ENCODE data around the gene IL7R.

DNA sequence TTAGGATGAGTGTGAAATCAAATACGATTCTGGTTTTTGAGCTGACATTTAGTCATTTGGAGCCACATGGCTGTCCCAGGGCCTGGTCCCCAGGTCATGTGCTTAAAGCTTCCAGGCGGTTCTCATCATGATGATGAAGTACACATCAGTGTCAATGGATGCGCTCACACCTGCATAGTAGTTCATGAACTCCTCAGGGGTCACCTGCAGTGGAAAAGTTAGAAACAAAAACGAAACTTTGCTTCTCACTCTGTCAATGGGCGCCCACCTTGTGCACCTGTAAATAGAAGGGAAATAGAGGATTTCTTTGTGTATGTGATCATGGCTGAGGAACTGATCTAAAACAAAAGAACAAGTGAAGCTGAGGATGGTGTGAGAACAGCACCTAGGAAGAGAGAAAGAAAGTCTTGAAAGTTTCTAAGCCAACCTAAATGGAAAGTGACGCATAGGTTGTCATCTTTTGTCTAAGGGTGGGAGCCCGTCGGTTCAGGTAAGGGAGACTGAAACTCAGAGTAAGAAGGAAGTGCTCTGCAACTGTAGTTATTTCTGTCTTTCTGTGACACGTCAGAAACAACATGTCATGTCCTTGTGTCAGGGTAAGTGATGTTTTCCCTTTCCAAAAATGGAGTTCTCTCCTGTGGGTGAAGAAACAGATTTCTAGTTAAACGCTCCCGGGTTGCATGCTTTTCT, 47.9 kb downstream of the IL7R start:
- TF ChIP-seq ZNF773 (CRISPR knock-in tag; IDR thresholded peaks at IDR 0.05; ENCODE audit: borderline replicate concordance): no peak
- TF ChIP-seq, protein P1, sequence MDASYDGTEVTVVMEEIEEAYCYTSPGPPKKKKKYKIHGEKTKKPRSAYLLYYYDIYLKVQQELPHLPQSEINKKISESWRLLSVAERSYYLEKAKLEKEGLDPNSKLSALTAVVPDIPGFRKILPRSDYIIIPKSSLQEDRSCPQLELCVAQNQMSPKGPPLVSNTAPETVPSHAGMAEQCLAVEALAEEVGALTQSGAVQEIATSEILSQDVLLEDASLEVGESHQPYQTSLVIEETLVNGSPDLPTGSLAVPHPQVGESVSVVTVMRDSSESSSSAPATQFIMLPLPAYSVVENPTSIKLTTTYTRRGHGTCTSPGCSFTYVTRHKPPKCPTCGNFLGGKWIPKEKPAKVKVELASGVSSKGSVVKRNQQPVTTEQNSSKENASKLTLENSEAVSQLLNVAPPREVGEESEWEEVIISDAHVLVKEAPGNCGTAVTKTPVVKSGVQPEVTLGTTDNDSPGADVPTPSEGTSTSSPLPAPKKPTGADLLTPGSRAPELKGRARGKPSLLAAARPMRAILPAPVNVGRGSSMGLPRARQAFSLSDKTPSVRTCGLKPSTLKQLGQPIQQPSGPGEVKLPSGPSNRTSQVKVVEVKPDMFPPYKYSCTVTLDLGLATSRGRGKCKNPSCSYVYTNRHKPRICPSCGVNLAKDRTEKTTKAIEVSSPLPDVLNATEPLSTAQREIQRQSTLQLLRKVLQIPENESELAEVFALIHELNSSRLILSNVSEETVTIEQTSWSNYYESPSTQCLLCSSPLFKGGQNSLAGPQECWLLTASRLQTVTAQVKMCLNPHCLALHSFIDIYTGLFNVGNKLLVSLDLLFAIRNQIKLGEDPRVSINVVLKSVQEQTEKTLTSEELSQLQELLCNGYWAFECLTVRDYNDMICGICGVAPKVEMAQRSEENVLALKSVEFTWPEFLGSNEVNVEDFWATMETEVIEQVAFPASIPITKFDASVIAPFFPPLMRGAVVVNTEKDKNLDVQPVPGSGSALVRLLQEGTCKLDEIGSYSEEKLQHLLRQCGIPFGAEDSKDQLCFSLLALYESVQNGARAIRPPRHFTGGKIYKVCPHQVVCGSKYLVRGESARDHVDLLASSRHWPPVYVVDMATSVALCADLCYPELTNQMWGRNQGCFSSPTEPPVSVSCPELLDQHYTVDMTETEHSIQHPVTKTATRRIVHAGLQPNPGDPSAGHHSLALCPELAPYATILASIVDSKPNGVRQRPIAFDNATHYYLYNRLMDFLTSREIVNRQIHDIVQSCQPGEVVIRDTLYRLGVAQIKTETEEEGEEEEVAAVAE (CRISPR knock-in tag; IDR thresholded peaks at IDR 0.05; ENCODE audit: borderline replicate concordance): no peak
- TF ChIP-seq FOXA1 (IDR thresholded peaks at IDR 0.05): no peak
- no peak for TF ChIP-seq FOXA1 (CRISPR knock-in tag; IDR thresholded peaks at IDR 0.05)
- TF ChIP-seq, protein P2, sequence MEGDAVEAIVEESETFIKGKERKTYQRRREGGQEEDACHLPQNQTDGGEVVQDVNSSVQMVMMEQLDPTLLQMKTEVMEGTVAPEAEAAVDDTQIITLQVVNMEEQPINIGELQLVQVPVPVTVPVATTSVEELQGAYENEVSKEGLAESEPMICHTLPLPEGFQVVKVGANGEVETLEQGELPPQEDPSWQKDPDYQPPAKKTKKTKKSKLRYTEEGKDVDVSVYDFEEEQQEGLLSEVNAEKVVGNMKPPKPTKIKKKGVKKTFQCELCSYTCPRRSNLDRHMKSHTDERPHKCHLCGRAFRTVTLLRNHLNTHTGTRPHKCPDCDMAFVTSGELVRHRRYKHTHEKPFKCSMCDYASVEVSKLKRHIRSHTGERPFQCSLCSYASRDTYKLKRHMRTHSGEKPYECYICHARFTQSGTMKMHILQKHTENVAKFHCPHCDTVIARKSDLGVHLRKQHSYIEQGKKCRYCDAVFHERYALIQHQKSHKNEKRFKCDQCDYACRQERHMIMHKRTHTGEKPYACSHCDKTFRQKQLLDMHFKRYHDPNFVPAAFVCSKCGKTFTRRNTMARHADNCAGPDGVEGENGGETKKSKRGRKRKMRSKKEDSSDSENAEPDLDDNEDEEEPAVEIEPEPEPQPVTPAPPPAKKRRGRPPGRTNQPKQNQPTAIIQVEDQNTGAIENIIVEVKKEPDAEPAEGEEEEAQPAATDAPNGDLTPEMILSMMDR (CRISPR knock-in tag; IDR thresholded peaks at IDR 0.05): no peak
- TF ChIP-seq RBM39 (IDR thresholded peaks at IDR 0.05; ENCODE audit: low read depth, low read length, poor library complexity, severe bottlenecking): no peak
- TF ChIP-seq SAFB2 (CRISPR knock-in tag; IDR thresholded peaks at IDR 0.05; ENCODE audit: borderline replicate concordance, low read depth): no peak
- TF ChIP-seq, protein P3, sequence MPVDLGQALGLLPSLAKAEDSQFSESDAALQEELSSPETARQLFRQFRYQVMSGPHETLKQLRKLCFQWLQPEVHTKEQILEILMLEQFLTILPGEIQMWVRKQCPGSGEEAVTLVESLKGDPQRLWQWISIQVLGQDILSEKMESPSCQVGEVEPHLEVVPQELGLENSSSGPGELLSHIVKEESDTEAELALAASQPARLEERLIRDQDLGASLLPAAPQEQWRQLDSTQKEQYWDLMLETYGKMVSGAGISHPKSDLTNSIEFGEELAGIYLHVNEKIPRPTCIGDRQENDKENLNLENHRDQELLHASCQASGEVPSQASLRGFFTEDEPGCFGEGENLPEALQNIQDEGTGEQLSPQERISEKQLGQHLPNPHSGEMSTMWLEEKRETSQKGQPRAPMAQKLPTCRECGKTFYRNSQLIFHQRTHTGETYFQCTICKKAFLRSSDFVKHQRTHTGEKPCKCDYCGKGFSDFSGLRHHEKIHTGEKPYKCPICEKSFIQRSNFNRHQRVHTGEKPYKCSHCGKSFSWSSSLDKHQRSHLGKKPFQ (CRISPR knock-in tag; IDR thresholded peaks at IDR 0.05; ENCODE audit: insufficient replicate concordance): no peak
- no peak for TF ChIP-seq BRCA1 (CRISPR knock-in tag; IDR thresholded peaks at IDR 0.05)
- TF ChIP-seq, protein P4, sequence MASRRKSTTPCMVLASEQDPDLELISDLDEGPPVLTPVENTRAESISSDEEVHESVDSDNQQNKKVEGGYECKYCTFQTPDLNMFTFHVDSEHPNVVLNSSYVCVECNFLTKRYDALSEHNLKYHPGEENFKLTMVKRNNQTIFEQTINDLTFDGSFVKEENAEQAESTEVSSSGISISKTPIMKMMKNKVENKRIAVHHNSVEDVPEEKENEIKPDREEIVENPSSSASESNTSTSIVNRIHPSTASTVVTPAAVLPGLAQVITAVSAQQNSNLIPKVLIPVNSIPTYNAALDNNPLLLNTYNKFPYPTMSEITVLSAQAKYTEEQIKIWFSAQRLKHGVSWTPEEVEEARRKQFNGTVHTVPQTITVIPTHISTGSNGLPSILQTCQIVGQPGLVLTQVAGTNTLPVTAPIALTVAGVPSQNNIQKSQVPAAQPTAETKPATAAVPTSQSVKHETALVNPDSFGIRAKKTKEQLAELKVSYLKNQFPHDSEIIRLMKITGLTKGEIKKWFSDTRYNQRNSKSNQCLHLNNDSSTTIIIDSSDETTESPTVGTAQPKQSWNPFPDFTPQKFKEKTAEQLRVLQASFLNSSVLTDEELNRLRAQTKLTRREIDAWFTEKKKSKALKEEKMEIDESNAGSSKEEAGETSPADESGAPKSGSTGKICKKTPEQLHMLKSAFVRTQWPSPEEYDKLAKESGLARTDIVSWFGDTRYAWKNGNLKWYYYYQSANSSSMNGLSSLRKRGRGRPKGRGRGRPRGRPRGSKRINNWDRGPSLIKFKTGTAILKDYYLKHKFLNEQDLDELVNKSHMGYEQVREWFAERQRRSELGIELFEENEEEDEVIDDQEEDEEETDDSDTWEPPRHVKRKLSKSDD (CRISPR knock-in tag; IDR thresholded peaks at IDR 0.05; ENCODE audit: low read depth): no peak
- no peak for TF ChIP-seq NR2C2 (CRISPR knock-in tag; IDR thresholded peaks at IDR 0.05; ENCODE audit: borderline replicate concordance)
- TF ChIP-seq ZSCAN29 (CRISPR knock-in tag; conservative IDR thresholded peaks at IDR 0.05): no peak
- no peak for TF ChIP-seq NFE2L1 (CRISPR knock-in tag; IDR thresholded peaks at IDR 0.05; ENCODE audit: borderline replicate concordance)
- TF ChIP-seq POLR2AphosphoS5 (IDR thresholded peaks at IDR 0.05; ENCODE audit: low read depth, low read length): no peak

Measured in HepG2 (cell line).